ENCODE measurements around the gene ZFTA. TPM values are rescaled to one million over a fixed set of nuclear protein-coding genes. Genes with fewer than 3 reads are reported as not detected.
"Not testable (repeated sequence)": the region's sequence is repeated elsewhere in the genome, so short reads cannot be mapped to it uniquely, and the experiment has no call there.

The ZFTA gene
- total and polyA plus RNA-seq, 7 experiments from 2014 or later: 0.04 to 3.6 (median 2.4) TPM

DNA sequence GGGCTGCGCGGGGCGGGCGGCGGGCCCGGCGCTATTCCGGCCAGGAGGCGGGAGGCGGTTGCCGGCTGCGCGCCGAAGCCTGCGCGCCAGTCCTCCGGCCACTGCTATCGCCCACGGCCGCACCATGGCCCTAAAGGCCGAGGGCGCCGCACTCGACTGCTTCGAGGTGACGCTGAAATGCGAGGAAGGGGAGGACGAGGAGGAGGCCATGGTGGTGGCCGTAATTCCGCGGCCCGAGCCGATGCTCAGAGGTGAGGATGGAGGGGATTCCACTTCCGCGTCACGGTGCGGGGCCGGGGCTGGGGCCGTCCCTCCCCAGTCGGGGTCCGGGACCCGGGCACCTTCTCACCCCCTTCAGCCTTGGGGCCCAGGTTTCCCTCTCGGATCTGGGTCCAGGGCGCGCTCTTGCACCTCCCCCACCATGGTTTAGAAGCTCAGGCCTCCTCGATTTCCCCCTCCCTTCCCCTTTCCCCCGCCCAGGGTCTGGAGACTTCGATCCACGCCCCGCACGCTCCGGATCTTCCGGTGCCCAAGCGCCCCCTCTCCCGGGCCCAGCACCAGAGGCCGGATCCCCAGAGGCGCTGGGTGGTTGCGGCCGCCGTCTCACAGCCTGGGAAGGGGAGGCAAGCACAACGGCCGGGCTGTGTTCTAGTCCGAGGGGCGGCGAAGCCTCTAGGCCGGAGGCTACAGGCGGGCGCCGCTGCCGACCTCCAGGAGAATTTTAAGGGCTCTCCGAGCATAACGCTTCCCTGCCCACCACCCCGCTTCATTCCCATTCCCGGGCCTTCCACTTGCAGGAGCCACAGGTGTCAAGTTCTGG, 45.2 kb upstream of the ZFTA start:
- Mint-ChIP-seq H3K27ac (peak overlapping the region in 4 of 9 donors; percentile 5 to 63 (median 22)), H3K4me3 (peak overlapping the region; percentile 51 to 86 (median 78)), H3K36me3 (peaks cover 0 to 15% (median 9%) of the 10 kb centered on the region in 5 donors), H3K27me3 (no peaks in the 10 kb centered on the region), H3K9me3 (no peaks in the 10 kb centered on the region), H3K4me1 (peaks cover 6 to 32% (median 21%) of the 10 kb centered on the region in 7 donors)
- POLR2A ChIA-PET: no interaction called here
- Histone ChIP-seq H3K9me3 (ENCODE audit: control insufficient read depth in 2 of 3, low read length in 3 of 3) (no peaks in the 10 kb centered on the region), H3K4me3 (ENCODE audit: low read length) (peak overlapping the region; percentile 65), H3K36me3 (ENCODE audit: control insufficient read depth in 2 of 3, insufficient read depth in 3 of 3, low read length in 3 of 3) (peaks cover 0 to 12% (median 0%) of the 10 kb centered on the region in 3 experiments), H3K4me1 (ENCODE audit: control insufficient read depth in 2 of 2, insufficient read depth in 2 of 2, low read length in 2 of 2) (peaks cover 4 to 6% of the 10 kb centered on the region in 2 donors), H3K27ac (ENCODE audit: low read depth, low read length) (peak overlapping the region; percentile 69), H3K27me3 (ENCODE audit: control insufficient read depth in 2 of 2, insufficient read depth in 2 of 2, low read length in 2 of 2) (no peaks in the 10 kb centered on the region)
- intact Hi-C loops (cut with micrococcal nuclease): loop anchor here (1.0 to 5.0 kb wide), 6 partner anchors 24 to 141 kb away; partner anchors contain the start of genes ZFTA (in 2 of the 2), ATL3 (in 1 of the 2), MARK2 (in 1 of the 2) and RTN3 (in 1 of the 2)
- CTCF ChIA-PET: no interaction called here
- ATAC-seq (peak; percentile 33), DNase-seq (peak in 5 of 9 donors; percentile 11 to 63 (median 16))

DNA sequence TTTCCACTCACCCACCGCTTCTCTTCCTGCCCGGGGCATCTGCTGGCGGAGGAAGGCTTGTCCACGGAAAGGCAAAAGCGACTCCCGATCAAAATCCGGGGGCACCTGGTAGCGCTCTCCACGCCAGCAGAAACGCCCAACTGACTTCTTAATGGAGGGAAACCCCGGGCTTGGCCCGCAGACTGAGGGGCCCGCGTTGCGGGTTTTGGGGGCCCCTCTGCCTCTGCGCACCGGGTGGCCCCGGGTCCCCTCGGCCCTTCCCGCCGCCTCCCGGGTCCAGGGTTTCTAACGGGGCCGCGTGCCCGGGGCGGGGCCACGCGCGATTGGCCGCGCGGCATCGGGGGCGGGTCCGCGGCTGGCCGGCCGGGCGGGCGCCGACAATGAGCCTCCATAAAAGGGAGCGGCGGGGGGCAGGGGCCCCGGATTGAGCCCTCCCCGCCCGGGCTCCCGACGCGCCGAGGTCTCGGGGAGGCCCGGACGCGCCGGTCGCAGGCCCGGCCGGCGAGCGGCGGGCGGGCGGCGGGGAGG, 44.5 kb upstream of the ZFTA start, which contains the start of gene SPINDOC:
Gene SPINDOC, plus strand, starts transcription at position 422 of the 528 bp plus-strand sequence. CDS start 231 bp downstream, outside the sequence.
- H3K36me3 Mint-ChIP-seq: peaks cover 0 to 15% (median 8%) of the 10 kb centered on the region in 5 donors
- peak; percentile 94 for ATAC-seq
- H3K4me3 ChIP-seq (ENCODE audit: low read length): peak within 1 kb of the TSS; percentile 65
- H3K9me3 ChIP-seq (ENCODE audit: control insufficient read depth in 2 of 3, low read length in 3 of 3): no peaks in the 10 kb centered on the region
- H3K4me3 Mint-ChIP-seq: peak within 1 kb of the TSS; percentile 71 to 86 (median 80)
- intact Hi-C loops (cut with micrococcal nuclease): loop anchor here (1.0 to 5.0 kb wide), 6 partner anchors 24 to 141 kb away; partner anchors contain the start of genes ZFTA (in 2 of the 2), ATL3 (in 1 of the 2), MARK2 (in 1 of the 2) and RTN3 (in 1 of the 2)
- peak within 1 kb of the TSS in 7 of 9 donors; percentile 5 to 63 (median 29) for H3K27ac Mint-ChIP-seq
- POLR2A ChIA-PET: no interaction called here
- no peaks in the 10 kb centered on the region for H3K27me3 ChIP-seq (ENCODE audit: control insufficient read depth in 2 of 2, insufficient read depth in 2 of 2, low read length in 2 of 2)
- H3K27me3 Mint-ChIP-seq: no peaks in the 10 kb centered on the region
- peak; percentile 17 to 90 (median 36) for DNase-seq
- H3K4me1 Mint-ChIP-seq: peaks cover 6 to 32% (median 21%) of the 10 kb centered on the region in 7 donors
- CTCF ChIA-PET: no interaction called here
- peaks cover 4 to 6% of the 10 kb centered on the region in 2 donors for H3K4me1 ChIP-seq (ENCODE audit: control insufficient read depth in 2 of 2, insufficient read depth in 2 of 2, low read length in 2 of 2)
- peak within 1 kb of the TSS; percentile 69 for H3K27ac ChIP-seq (ENCODE audit: low read depth, low read length)
- no peaks in the 10 kb centered on the region for H3K9me3 Mint-ChIP-seq
- H3K36me3 ChIP-seq (ENCODE audit: control insufficient read depth in 2 of 3, insufficient read depth in 3 of 3, low read length in 3 of 3): peaks cover 0 to 5% (median 0%) of the 10 kb centered on the region in 3 experiments

DNA sequence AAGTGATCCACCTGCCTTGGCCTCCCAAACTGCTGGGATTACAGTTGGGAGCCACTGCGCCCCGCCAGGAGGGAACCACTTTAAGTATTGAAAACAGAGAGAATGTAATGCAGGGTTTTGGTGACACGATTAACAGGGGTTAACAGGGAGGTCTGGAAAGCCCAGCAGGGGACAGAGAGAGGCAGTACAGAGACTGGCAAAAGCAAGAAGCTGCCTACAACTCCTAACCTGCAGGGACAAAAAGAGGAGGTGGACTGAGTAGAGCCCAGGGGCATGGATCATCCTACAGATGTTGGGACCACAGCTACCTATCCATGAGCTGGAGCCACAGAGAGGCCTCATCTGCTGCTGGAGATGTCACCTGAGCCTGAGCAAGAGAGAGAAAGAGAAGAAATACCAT, 42.9 kb upstream of the ZFTA start:
- POLR2A ChIA-PET: no interaction called here
- peak overlapping the region in 7 of 10 donors; percentile 27 to 83 (median 69) for H3K4me3 Mint-ChIP-seq
- Histone ChIP-seq H3K36me3 (ENCODE audit: control insufficient read depth in 2 of 3, insufficient read depth in 3 of 3, low read length in 3 of 3) (no peaks in the 10 kb centered on the region), H3K4me3 (ENCODE audit: low read length) (no peak overlapping the region), H3K27ac (ENCODE audit: low read depth, low read length) (no peak overlapping the region), H3K4me1 (ENCODE audit: control insufficient read depth in 2 of 2, insufficient read depth in 2 of 2, low read length in 2 of 2) (peaks cover 4 to 6% of the 10 kb centered on the region in 2 donors), H3K9me3 (ENCODE audit: control insufficient read depth in 2 of 3, low read length in 3 of 3) (no peaks in the 10 kb centered on the region), H3K27me3 (ENCODE audit: control insufficient read depth in 2 of 2, insufficient read depth in 2 of 2, low read length in 2 of 2) (no peaks in the 10 kb centered on the region)
- CTCF ChIA-PET: interaction anchor here (0.7 kb wide), 1 partner anchor 126 kb away, joined by 3 read pairs; no protein-coding TSS in a partner anchor
- H3K9me3 Mint-ChIP-seq: no peaks in the 10 kb centered on the region
- no peaks in the 10 kb centered on the region for H3K27me3 Mint-ChIP-seq
- peaks cover 0 to 8% (median 0%) of the 10 kb centered on the region in 5 donors for H3K36me3 Mint-ChIP-seq
- peaks cover 6 to 29% (median 21%) of the 10 kb centered on the region in 7 donors for H3K4me1 Mint-ChIP-seq
- intact Hi-C loops (cut with micrococcal nuclease): loop anchor here (5.0 kb wide), 3 partner anchors 44 to 139 kb away; partner anchors contain the start of genes ATL3 (in 1 of the 2), RTN3 (in 1 of the 2) and ZFTA (in 1 of the 2)
- DNase-seq: no peak
- ATAC-seq: no peak
- H3K27ac Mint-ChIP-seq: no peak overlapping the region

DNA sequence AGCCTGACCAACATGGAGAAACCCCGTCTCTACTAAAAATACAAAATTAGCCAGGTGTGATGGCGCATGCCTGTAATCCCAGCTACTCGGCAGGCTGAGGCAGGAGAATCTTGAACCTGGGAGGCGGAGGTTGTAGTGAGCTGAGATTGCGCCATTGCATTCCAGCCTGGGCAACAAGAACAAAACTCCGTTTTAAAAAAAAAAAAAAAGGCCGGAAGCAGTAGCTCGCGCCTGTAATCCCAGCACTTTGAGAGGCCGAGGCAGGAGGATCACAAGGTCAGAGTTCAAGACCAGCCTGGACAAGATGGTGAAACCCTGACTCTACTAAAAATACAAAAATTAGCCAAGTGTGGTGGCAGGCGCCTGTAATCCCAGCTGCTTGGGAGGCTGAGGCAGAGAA, 41.8 kb upstream of the ZFTA start:
- H3K36me3 ChIP-seq (ENCODE audit: control insufficient read depth in 2 of 3, insufficient read depth in 3 of 3, low read length in 3 of 3); H3K4me1 ChIP-seq (ENCODE audit: control insufficient read depth in 2 of 2, insufficient read depth in 2 of 2, low read length in 2 of 2); H3K27ac ChIP-seq (ENCODE audit: low read depth, low read length); H3K27me3 ChIP-seq (ENCODE audit: control insufficient read depth in 2 of 2, insufficient read depth in 2 of 2, low read length in 2 of 2); H3K9me3 ChIP-seq (ENCODE audit: control insufficient read depth in 2 of 3, low read length in 3 of 3); ATAC-seq; H3K4me3 Mint-ChIP-seq; POLR2A ChIA-PET; H3K9me3 Mint-ChIP-seq; H3K36me3 Mint-ChIP-seq; H3K27me3 Mint-ChIP-seq; H3K4me3 ChIP-seq (ENCODE audit: low read length); DNase-seq; H3K27ac Mint-ChIP-seq: not testable (repeated sequence)
- H3K4me1 Mint-ChIP-seq: peaks cover 6 to 22% (median 19%) of the 10 kb centered on the region in 7 donors
- CTCF ChIA-PET: interaction anchor here (0.6 kb wide), 1 partner anchor 44 kb away, joined by 3 read pairs; no protein-coding TSS in a partner anchor
- intact Hi-C loops (cut with micrococcal nuclease): loop anchor here (5.0 kb wide), 3 partner anchors 43 to 138 kb away; partner anchors contain the start of genes ATL3 (in 1 of the 2), RTN3 (in 1 of the 2) and ZFTA (in 1 of the 2)

DNA sequence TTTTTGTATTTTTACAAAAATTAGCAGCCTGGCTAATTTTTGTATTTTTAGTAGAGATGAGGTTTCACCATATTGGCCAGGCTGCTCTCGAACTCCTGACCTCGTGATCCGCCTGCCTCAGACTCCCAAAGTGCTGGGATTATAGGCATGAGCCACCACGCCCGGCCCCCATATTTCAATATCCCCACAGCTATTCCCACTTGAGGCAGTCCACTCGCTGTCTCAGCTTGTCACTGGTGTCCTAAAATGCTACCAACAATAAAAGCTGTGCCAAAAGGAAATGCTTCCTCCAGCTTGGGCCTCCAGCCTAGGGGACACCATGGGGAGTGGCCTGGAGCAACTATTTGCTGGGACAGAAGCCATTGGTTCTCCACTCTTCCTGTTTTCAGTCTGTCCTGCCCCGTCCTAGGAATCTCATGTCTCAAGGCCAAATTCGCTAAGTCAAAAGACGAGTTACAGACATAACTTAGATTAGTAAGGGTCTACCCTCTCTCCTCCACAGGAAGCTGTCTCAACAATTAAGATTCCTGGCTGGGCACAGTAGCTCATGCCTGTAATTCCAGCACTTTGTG, 37.4 kb upstream of the ZFTA start:
- Histone ChIP-seq H3K27me3 (ENCODE audit: control insufficient read depth in 2 of 2, insufficient read depth in 2 of 2, low read length in 2 of 2) (no peaks in the 10 kb centered on the region), H3K4me3 (ENCODE audit: low read length) (no peak overlapping the region), H3K36me3 (ENCODE audit: control insufficient read depth in 2 of 3, insufficient read depth in 3 of 3, low read length in 3 of 3) (no peaks in the 10 kb centered on the region), H3K9me3 (ENCODE audit: control insufficient read depth in 2 of 3, low read length in 3 of 3) (no peaks in the 10 kb centered on the region), H3K4me1 (ENCODE audit: control insufficient read depth in 2 of 2, insufficient read depth in 2 of 2, low read length in 2 of 2) (no peaks in the 10 kb centered on the region), H3K27ac (ENCODE audit: low read depth, low read length) (no peak overlapping the region)
- intact Hi-C loops (cut with micrococcal nuclease): no loop called here
- no peak overlapping the region for H3K27ac Mint-ChIP-seq
- no peak overlapping the region for H3K4me3 Mint-ChIP-seq
- peaks cover 0 to 2% (median 0%) of the 10 kb centered on the region in 11 donors for H3K9me3 Mint-ChIP-seq
- H3K4me1 Mint-ChIP-seq: peaks cover 0 to 2% (median 0%) of the 10 kb centered on the region in 7 donors
- no peaks in the 10 kb centered on the region for H3K36me3 Mint-ChIP-seq
- ChIA-PET CTCF (interaction anchor here (0.6 kb wide), 1 partner anchor 34 kb away, joined by 3 read pairs; no protein-coding TSS in a partner anchor), POLR2A (no interaction called here)
- ATAC-seq (no peak), DNase-seq (no peak)
- H3K27me3 Mint-ChIP-seq: peaks cover 0 to 3% (median 0%) of the 10 kb centered on the region in 5 donors

DNA sequence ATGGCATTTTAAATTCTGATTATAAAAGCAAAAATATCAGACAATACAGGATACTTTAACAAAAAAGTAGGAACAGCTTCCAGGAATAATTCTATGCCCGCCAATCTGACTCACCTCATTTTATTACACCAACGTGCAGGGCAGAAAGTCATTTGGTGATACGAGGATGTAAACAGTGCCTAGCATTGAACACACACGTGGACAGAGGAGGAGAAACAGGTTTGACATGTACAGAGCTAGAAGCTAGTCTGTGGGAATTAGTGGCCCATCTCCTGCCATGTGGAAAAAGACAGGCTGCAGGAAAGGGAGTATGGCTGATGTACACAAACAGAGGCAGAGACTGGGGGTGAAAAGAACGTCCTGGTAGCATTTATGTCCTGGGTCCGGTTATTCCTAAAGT, 35.7 kb upstream of the ZFTA start:
- H3K27me3 Mint-ChIP-seq: peaks cover 0 to 9% (median 4%) of the 10 kb centered on the region in 5 donors
- peaks cover 0 to 2% (median 0%) of the 10 kb centered on the region in 11 donors for H3K9me3 Mint-ChIP-seq
- no peak overlapping the region for H3K4me3 Mint-ChIP-seq
- ChIA-PET POLR2A (interaction anchor here (0.7 kb wide), 1 partner anchor 36 kb away, joined by 3 read pairs; no protein-coding TSS in a partner anchor), CTCF (no interaction called here)
- ATAC-seq (no peak), DNase-seq (no peak)
- intact Hi-C loops (cut with micrococcal nuclease): no loop called here
- H3K36me3 Mint-ChIP-seq: no peaks in the 10 kb centered on the region
- H3K27ac Mint-ChIP-seq: no peak overlapping the region
- Histone ChIP-seq H3K27me3 (ENCODE audit: control insufficient read depth in 2 of 2, insufficient read depth in 2 of 2, low read length in 2 of 2) (no peaks in the 10 kb centered on the region), H3K36me3 (ENCODE audit: control insufficient read depth in 2 of 3, insufficient read depth in 3 of 3, low read length in 3 of 3) (no peaks in the 10 kb centered on the region), H3K9me3 (ENCODE audit: control insufficient read depth in 2 of 3, low read length in 3 of 3) (no peaks in the 10 kb centered on the region), H3K4me3 (ENCODE audit: low read length) (no peak overlapping the region), H3K4me1 (ENCODE audit: control insufficient read depth in 2 of 2, insufficient read depth in 2 of 2, low read length in 2 of 2) (no peaks in the 10 kb centered on the region), H3K27ac (ENCODE audit: low read depth, low read length) (no peak overlapping the region)
- H3K4me1 Mint-ChIP-seq: peaks cover 0 to 2% (median 0%) of the 10 kb centered on the region in 7 donors

Measured in naive thymus-derived CD4-positive, alpha-beta T cell (primary cell).